GM12878 (cell line): Measurements from ENCODE around the gene DNAAF9. TPM values are rescaled to one million over a fixed set of nuclear protein-coding genes. Genes with fewer than 3 reads are reported as not detected.

Experiments used
- ATAC-seq: fragments of 200-7000 bp; cut with Tn5 transposase; 3 replicates; pipeline ENCODE4 v1.9.1; 2020; ENCODE audit warnings: mild to moderate bottlenecking, moderate library complexity
- BruUV-seq: library from RNA; stranded (reverse); fragments of 400-500 nt; replicated peaks from 2 replicates; lab custom pipeline; 2021; lab: Mats Ljungman, UMichigan
- CTCF ChIA-PET: fragments of 300-600 bp; sonication (Branson Sonifier 250); formaldehyde crosslinking; extraction: SDS; loops from one replicate; lab custom pipeline; 2021; ENCODE audit warnings: inconsistent platforms; lab: Yijun Ruan, JAX
- POLR2A ChIA-PET: fragments of 350-600 bp; formaldehyde crosslinking; extraction: SDS; loops from one replicate; lab custom pipeline; 2021; ENCODE audit warnings: inconsistent platforms; lab: Charles Lee
- RAD21 ChIA-PET: fragments of 300-600 bp; sonication (Branson Sonifier 250); formaldehyde crosslinking; loops from one replicate; lab custom pipeline; 2023; ENCODE audit warnings: antibody characterized with exemption; ENCODE audit not compliant: unreplicated experiment; lab: Charles Lee
- SMC1A ChIA-PET: fragments of 300-600 bp; sonication (Branson Sonifier 250); formaldehyde crosslinking; loops from one replicate; lab custom pipeline; 2023; ENCODE audit not compliant: unreplicated experiment, uncharacterized antibody; lab: Charles Lee
- DNase-seq: peaks from one replicate; pipeline ENCODE4 v3.0.0-alpha.2; 2011; ENCODE audit warnings: low read depth, low spot score
- FAIRE-seq: peaks from 3 replicates; lab custom pipeline; 2011; peaks lifted over from hg19 to GRCh38; lab: Jason Lieb, UNC
- H2AFZ ChIP-seq: 2 replicates; pipeline ENCODE4 v1.6.0; 2011; ENCODE audit warnings: low read depth, low read length, control low read depth; ENCODE audit not compliant: control insufficient read depth
- H3K27ac ChIP-seq: 2 replicates; pipeline ENCODE4 v1.5.1; 2011; ENCODE audit warnings: control low read depth; ENCODE audit not compliant: control insufficient read depth, insufficient read depth
- H3K27me3 ChIP-seq, 2 experiments: replicated peaks in 1 of 2; 2 replicates each; pipeline versions ENCODE4 v1.6.0 to v1.6.1; 2011; ENCODE audit warnings: low read length in 1 of 2; ENCODE audit not compliant: control insufficient read depth in 2 of 2, insufficient read depth in 2 of 2
- H3K36me3 ChIP-seq, 2 experiments: 2 replicates each; pipeline ENCODE4 v1.5.1; 2011; ENCODE audit warnings: low read length in 1 of 2; ENCODE audit not compliant: control insufficient read depth in 2 of 2, insufficient read depth in 2 of 2
- H3K4me1 ChIP-seq: 2 replicates; pipeline ENCODE4 v1.6.1; 2011; ENCODE audit warnings: mild to moderate bottlenecking, low read length, moderate library complexity, mixed read lengths; ENCODE audit not compliant: control insufficient read depth, insufficient read depth
- H3K4me2 ChIP-seq: 2 replicates; pipeline ENCODE4 v1.6.0; 2011; ENCODE audit warnings: control low read depth; ENCODE audit not compliant: control insufficient read depth, insufficient read depth
- H3K4me3 ChIP-seq: fragments of 200-600 bp; sonication (generic); 2 replicates; pipeline ENCODE4 v1.5.1; 2016
- H3K79me2 ChIP-seq: 2 replicates; pipeline ENCODE4 v1.6.0; 2011; ENCODE audit warnings: low read length; ENCODE audit not compliant: control insufficient read depth, insufficient read depth
- H3K9ac ChIP-seq: 2 replicates; pipeline ENCODE4 v1.8.0; 2011; ENCODE audit warnings: low read length, control low read depth, mixed read lengths; ENCODE audit not compliant: control insufficient read depth, insufficient read depth
- H3K9me3 ChIP-seq: replicated peaks from 3 replicates; pipeline ENCODE4 v1.5.1; 2011; ENCODE audit warnings: mild to moderate bottlenecking, low read length; ENCODE audit not compliant: control insufficient read depth, insufficient read depth
- H4K20me1 ChIP-seq: 2 replicates; pipeline ENCODE4 v1.6.0; 2011; ENCODE audit not compliant: control insufficient read depth, insufficient read depth
- BACH1 ChIP-seq: fragments of 450-650 bp; IDR thresholded peaks from 2 replicates; pipeline ENCODE4 v1.6.1; 2017; ENCODE audit warnings: mild to moderate bottlenecking, borderline replicate concordance
- EP300 ChIP-seq, 2 experiments: fragments of 150-350 bp in 1 of 2; IDR thresholded peaks; 2 replicates each; pipeline ENCODE4 v1.6.1; 2011 to 2012; ENCODE audit warnings: low read depth in 2 of 2, low read length in 2 of 2, borderline replicate concordance in 1 of 2, improper control_type of control experiment in 1 of 2, inconsistent platforms in 1 of 2; ENCODE audit not compliant: control insufficient read depth in 1 of 2
- HSF1 ChIP-seq: fragments of 150-350 bp; IDR thresholded peaks from 2 replicates; pipeline ENCODE4 v1.6.1; 2014; ENCODE audit warnings: mild to moderate bottlenecking, low read depth, low read length
- MEF2A ChIP-seq: IDR thresholded peaks from 2 replicates; pipeline ENCODE4 v1.6.1; 2011; ENCODE audit warnings: low read depth, mild to moderate bottlenecking, low read length, moderate library complexity; ENCODE audit not compliant: insufficient read depth
- POLR2AphosphoS2 ChIP-seq: IDR thresholded peaks from 2 replicates; pipeline ENCODE4 v1.6.1; 2011; ENCODE audit warnings: low read depth, mild to moderate bottlenecking, low read length, improper control_type of control experiment, moderate library complexity
- POLR2AphosphoS5 ChIP-seq: IDR thresholded peaks from 2 replicates; pipeline ENCODE4 v1.6.1; 2011; ENCODE audit warnings: mild to moderate bottlenecking, low read length, inconsistent platforms
- SMAD5 ChIP-seq: IDR thresholded peaks from 2 replicates; pipeline ENCODE4 v1.6.1; 2016; ENCODE audit warnings: antibody characterized with exemption, low read depth
- ZNF207 ChIP-seq: fragments of 450-650 bp; IDR thresholded peaks from 2 replicates; pipeline ENCODE4 v1.6.1; 2014; ENCODE audit warnings: antibody characterized with exemption, mild to moderate bottlenecking, borderline replicate concordance
- WGBS: methylation state at CpG from one replicate; pipeline ENCODE4 v1.1.6; 2016; ENCODE audit warnings: low lambda C conversion rate; ENCODE audit not compliant: insufficient replicate concordance, insufficient coverage; ENCODE audit errors: missing lambda C conversion rate; 5-methylcytosine and 5-hydroxymethylcytosine counted together
- in situ Hi-C: fragments of 300-500 bp; cut with MboI; formaldehyde crosslinking; loops from 9 replicates; pipeline ENCODE4 v1.14.3; 2018; ENCODE audit warnings: mixed read lengths
- intact Hi-C: fragments of 100-400 bp; cut with micrococcal nuclease; formaldehyde crosslinking; loops from one replicate; pipeline ENCODE4 v1.14.2; 2022; ENCODE audit not compliant: unreplicated experiment
- polyA plus RNA-seq, 11 experiments: library from polyadenylated mRNA; depleted of rRNA in 4 of 11; unstranded in 6 of 11; stranded (reverse) in 5 of 11; fragments of >200 nt; fragmentation: Nextera tagmentation in 4 of 11; fragmentation: Illumina TruSeq in 1 of 11; extraction: Ambion mirVana in 4 of 11; extraction: Trizol in 1 of 11; gene quantifications; 1 replicate in 1 of 11; 2 replicates in 10 of 11; pipeline versions ENCODE4 v1.2.1 to v1.2.3, GENCODE V29; 2011 to 2016; ENCODE audit warnings: inconsistent platforms in 2 of 11, missing spikeins in 2 of 11, low read depth in 1 of 11
- total RNA-seq, 4 experiments: library from RNA; depleted of rRNA in 3 of 4; stranded (reverse); fragments of >200 nt in 3 of 4; fragmentation: Illumina TruSeq in 1 of 4; extraction: Trizol in 1 of 4; gene quantifications; 2 replicates each; pipeline versions ENCODE4 v1.2.1 to v1.2.3, GENCODE V29; 2013 to 2021
- TF ChIP-seq, protein P1 (sequence below): fragments of 150-350 bp; IDR thresholded peaks from 2 replicates; pipeline ENCODE4 v1.6.1; 2016; ENCODE audit warnings: low read depth, low read length

The DNAAF9 gene
- total and polyA plus RNA-seq, 10 of the 15 experiments (the other 5 are each of a cell fraction or from before 2014, with no cell fraction given) = 0.08 to 2.1 (median 1.3) TPM

DNA sequence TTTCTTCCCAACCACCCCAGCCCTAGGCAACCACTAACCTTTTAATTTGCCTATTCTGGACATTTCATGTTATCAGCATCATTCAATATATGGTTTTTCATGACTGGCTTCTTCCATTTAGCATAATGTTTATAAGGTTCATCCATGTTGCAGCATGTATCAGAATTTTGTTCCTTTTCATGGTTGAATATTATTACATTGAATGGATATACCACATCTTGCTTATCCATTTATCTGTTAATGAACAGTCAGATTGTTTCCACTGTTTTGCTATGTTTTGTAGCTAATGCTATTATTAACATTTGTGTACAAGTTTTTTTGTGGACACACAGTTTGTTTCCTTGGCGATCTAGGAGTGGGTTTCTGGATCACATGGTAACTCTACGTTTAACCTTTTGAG lies 3.0 kb upstream of the DNAAF9 start:
- ChIA-PET SMC1A (no interaction called here), POLR2A (no interaction called here), CTCF (interaction anchor here (0.6 kb wide), 1 partner anchor 13 kb away, joined by 3 read pairs; no protein-coding TSS in a partner anchor), RAD21 (no interaction called here)
- no peak overlapping the region for H3K4me2 ChIP-seq
- H4K20me1 ChIP-seq = no peaks in the 10 kb centered on the region
- intact Hi-C loops = no loop called here
- no TSS peak for BruUV-seq
- no peaks in the 10 kb centered on the region for H3K9me3 ChIP-seq
- ATAC-seq (no peak), FAIRE-seq (no peak), DNase-seq (no peak)
- no peak overlapping the region for H3K27ac ChIP-seq
- WGBS = 92% methylated on average over 2 of the region's 2 CpGs
- H2AFZ ChIP-seq = no peak overlapping the region
- H3K4me3 ChIP-seq = no peak overlapping the region
- H3K27me3 ChIP-seq = no peaks in the 10 kb centered on the region; a peak in 1 of 4 replicates
- no peaks in the 10 kb centered on the region for H3K36me3 ChIP-seq
- in situ Hi-C loops = no loop called here
- H3K4me1 ChIP-seq = no peaks in the 10 kb centered on the region
- no peak overlapping the region for H3K9ac ChIP-seq
- no peak for TF ChIP-seq ZNF207
- no peak for TF ChIP-seq MEF2A
- H3K79me2 ChIP-seq = no peaks in the 10 kb centered on the region

DNA sequence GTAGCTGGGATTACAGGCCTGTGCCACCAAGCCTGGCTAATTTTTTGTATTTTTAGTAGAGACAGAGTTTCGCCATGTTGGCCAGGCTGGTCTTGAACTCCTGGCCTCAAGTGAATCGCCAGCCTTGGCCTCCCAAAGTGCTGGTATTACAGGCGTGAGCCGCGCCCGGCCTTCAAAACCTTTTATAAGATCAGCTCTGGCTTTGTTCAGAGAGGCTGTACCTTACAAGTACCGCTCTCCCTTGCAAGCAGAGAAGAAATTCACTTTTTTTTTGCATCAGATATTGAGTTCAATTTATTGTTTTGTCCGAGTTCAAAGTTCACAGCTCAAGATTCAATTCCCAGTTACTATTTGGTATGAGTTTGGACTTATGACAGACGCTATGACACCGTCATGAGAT lies 1.9 kb upstream of the DNAAF9 start:
- Histone ChIP-seq H3K36me3 (no peaks in the 10 kb centered on the region), H3K4me2 (no peak overlapping the region), H3K79me2 (no peaks in the 10 kb centered on the region), H3K27me3 (no peaks in the 10 kb centered on the region; a peak in 1 of 4 replicates), H4K20me1 (no peaks in the 10 kb centered on the region), H2AFZ (no peak overlapping the region), H3K9me3 (no peaks in the 10 kb centered on the region), H3K4me1 (no peaks in the 10 kb centered on the region), H3K27ac (no peak overlapping the region), H3K4me3 (no peak overlapping the region), H3K9ac (no peak overlapping the region)
- ChIA-PET POLR2A (no interaction called here), RAD21 (interaction anchor here (1.5 kb wide), 1 partner anchor 43 kb away, joined by 3 read pairs; no protein-coding TSS in a partner anchor), SMC1A (interaction anchor here (0.7 to 1.2 kb wide), 3 partner anchors 9 to 66 kb away, joined by 3 read pairs; no protein-coding TSS in a partner anchor), CTCF (no interaction called here)
- in situ Hi-C loops (no loop called here), intact Hi-C loops (no loop called here)
- TF ChIP-seq POLR2AphosphoS5 (no peak), SMAD5 (no peak), POLR2AphosphoS2 (no peak), EP300 (IDR thresholded peaks at IDR 0.05; ENCODE audit: borderline replicate concordance in 1 of 2, control insufficient read depth in 1 of 2, low read depth in 2 of 2, low read length in 2 of 2) (no peak), HSF1 (no peak), BACH1 (no peak)
- TF ChIP-seq, protein P1, sequence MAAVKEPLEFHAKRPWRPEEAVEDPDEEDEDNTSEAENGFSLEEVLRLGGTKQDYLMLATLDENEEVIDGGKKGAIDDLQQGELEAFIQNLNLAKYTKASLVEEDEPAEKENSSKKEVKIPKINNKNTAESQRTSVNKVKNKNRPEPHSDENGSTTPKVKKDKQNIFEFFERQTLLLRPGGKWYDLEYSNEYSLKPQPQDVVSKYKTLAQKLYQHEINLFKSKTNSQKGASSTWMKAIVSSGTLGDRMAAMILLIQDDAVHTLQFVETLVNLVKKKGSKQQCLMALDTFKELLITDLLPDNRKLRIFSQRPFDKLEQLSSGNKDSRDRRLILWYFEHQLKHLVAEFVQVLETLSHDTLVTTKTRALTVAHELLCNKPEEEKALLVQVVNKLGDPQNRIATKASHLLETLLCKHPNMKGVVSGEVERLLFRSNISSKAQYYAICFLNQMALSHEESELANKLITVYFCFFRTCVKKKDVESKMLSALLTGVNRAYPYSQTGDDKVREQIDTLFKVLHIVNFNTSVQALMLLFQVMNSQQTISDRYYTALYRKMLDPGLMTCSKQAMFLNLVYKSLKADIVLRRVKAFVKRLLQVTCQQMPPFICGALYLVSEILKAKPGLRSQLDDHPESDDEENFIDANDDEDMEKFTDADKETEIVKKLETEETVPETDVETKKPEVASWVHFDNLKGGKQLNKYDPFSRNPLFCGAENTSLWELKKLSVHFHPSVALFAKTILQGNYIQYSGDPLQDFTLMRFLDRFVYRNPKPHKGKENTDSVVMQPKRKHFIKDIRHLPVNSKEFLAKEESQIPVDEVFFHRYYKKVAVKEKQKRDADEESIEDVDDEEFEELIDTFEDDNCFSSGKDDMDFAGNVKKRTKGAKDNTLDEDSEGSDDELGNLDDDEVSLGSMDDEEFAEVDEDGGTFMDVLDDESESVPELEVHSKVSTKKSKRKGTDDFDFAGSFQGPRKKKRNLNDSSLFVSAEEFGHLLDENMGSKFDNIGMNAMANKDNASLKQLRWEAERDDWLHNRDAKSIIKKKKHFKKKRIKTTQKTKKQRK = no peak
- no TSS peak for BruUV-seq
- ATAC-seq (no peak), FAIRE-seq (no peak), DNase-seq (no peak)
- 87% methylated on average over 10 of the region's 10 CpGs for WGBS
